K562 (cell line): ENCODE data around the gene RNF115.

Experiments
- LARP7 ChIP-seq: fragments of 450-650 bp; IDR thresholded peaks from 2 replicates; pipeline ENCODE4 v1.6.1; 2016
- MED1 ChIP-seq: sonication (generic); formaldehyde crosslinking; IDR thresholded peaks from 2 replicates; pipeline ENCODE4 v1.8.1; 2023; ENCODE audit warnings: missing genetic modification reagents, borderline replicate concordance
- RCOR1 ChIP-seq, 2 experiments: IDR thresholded peaks; 2 replicates each; pipeline ENCODE4 v1.6.1; 2012; ENCODE audit warnings: low read depth in 2 of 2, low read length in 2 of 2, borderline replicate concordance in 1 of 2, improper control_type of control experiment in 1 of 2
- ZC3H11A ChIP-seq: IDR thresholded peaks from 2 replicates; pipeline ENCODE4 v1.6.1; 2012; ENCODE audit warnings: low read depth, low read length, improper control_type of control experiment
- TF ChIP-seq, protein P1 (sequence below): fragments of 250-450 bp; sonication (Bioruptor Pico); IDR thresholded peaks from 2 replicates; pipeline ENCODE4 v1.8.0; 2021; ENCODE audit warnings: mild to moderate bottlenecking, moderate library complexity

DNA sequence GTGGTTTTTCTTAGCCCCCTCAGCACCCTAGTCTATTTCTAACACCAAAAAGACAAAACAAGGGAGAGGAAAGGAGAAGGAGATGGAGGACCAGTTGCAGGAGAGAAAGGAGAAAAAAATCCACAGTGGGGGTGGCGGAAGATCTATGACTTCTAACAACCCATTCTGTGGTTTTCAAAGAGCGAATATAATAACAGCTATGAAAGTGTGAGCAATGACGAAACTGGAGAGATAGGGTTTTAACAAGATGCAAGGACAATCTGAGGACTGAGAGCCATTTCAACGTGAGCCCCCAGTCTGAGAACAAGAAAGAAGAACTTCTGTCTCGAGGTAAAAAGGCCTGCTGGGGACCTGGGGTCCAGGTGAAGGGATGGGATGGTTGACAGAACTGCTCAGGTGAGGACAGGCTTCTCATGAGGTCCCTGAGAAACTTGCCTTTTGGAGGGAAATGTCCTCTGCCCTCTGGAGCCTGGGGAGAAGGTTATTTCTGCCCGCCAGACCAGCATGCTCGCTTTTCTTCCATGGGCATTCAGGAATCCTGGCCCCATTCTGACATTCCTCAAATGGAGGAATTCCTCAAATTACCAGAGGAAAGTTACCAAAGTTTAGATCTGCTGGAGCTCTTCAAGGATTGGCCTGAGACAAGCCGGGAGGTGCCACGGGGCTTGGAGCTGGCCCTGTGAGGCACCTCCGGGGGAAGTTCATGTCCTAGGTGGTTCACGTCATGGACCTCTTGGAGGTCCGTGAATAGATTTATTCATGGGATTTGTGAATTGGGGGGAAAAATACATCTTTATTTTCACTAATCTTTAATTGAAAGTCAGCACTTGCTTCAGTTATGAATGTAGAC, 104.4 kb downstream of the RNF115 start, which contains the start of gene CD160:
- TF ChIP-seq MED1 = no peak
- no peak for TF ChIP-seq RCOR1 (IDR thresholded peaks at IDR 0.05; ENCODE audit: borderline replicate concordance in 1 of 2, low read depth in 2 of 2, low read length in 2 of 2)
- TF ChIP-seq, protein P1, sequence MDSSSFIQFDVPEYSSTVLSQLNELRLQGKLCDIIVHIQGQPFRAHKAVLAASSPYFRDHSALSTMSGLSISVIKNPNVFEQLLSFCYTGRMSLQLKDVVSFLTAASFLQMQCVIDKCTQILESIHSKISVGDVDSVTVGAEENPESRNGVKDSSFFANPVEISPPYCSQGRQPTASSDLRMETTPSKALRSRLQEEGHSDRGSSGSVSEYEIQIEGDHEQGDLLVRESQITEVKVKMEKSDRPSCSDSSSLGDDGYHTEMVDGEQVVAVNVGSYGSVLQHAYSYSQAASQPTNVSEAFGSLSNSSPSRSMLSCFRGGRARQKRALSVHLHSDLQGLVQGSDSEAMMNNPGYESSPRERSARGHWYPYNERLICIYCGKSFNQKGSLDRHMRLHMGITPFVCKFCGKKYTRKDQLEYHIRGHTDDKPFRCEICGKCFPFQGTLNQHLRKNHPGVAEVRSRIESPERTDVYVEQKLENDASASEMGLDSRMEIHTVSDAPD (CRISPR knock-in tag) = no peak
- no peak for TF ChIP-seq ZC3H11A
- no peak for TF ChIP-seq LARP7
